B cell (primary cell): ENCODE data around the gene ATRIP.

ENCODE experiments used
- EZH2 ChIP-seq: IDR thresholded peaks from 2 replicates; pipeline ENCODE4 v1.6.1; 2012; ENCODE audit warnings: borderline replicate concordance, low read depth, mild to moderate bottlenecking, moderate library complexity, low read length; ENCODE audit not compliant: insufficient read depth, poor library complexity, severe bottlenecking
- TF ChIP-seq, protein P1 (sequence below): fragments of 200-600 bp; IDR thresholded peaks from one replicate; pipeline ENCODE4 v1.8.0; 2022; ENCODE audit warnings: antibody characterized with exemption, mild to moderate bottlenecking

- TF ChIP-seq, protein P1, sequence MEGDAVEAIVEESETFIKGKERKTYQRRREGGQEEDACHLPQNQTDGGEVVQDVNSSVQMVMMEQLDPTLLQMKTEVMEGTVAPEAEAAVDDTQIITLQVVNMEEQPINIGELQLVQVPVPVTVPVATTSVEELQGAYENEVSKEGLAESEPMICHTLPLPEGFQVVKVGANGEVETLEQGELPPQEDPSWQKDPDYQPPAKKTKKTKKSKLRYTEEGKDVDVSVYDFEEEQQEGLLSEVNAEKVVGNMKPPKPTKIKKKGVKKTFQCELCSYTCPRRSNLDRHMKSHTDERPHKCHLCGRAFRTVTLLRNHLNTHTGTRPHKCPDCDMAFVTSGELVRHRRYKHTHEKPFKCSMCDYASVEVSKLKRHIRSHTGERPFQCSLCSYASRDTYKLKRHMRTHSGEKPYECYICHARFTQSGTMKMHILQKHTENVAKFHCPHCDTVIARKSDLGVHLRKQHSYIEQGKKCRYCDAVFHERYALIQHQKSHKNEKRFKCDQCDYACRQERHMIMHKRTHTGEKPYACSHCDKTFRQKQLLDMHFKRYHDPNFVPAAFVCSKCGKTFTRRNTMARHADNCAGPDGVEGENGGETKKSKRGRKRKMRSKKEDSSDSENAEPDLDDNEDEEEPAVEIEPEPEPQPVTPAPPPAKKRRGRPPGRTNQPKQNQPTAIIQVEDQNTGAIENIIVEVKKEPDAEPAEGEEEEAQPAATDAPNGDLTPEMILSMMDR = no peak
- TF ChIP-seq EZH2 = no peak
Measured at GRCh38 chr3:48451270-48451669, 4.7 kb downstream of the ATRIP start.
